HG02610 (cell line): Measurements from ENCODE around the gene TEX11.
A peak's percentile ranks its signal among the peaks of the same experiment; 100 is the strongest.
"Not testable (repeated sequence)": the region's sequence is repeated elsewhere in the genome, so short reads cannot be mapped to it uniquely, and the experiment has no call there.

Source experiments
- ATAC-seq: cut with Tn5 transposase; IDR thresholded peaks from one replicate; pipeline ENCODE4 v1.9.1; 2021; ENCODE audit warnings: mild to moderate bottlenecking, moderate library complexity; ENCODE audit not compliant: unreplicated experiment

TEX11 gene

DNA sequence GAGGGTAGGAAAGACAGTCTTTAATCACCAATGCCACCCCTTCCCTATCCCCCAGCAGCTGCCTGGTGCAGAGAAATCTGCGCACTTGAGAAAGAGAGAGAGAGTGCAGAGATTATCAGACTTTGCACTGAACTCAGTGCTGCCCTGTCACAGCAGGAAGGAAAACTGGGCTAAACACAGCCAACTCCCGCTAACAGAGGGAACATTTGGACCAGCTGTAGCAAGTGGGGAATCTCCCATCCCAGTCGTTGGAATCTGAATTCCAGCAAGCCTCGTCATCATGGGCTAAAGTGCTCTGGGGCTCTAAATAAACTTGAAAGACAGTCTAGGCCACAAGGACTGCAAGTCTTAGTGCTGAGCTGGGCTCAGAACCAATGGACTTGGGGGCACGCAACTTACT lies 295.2 kb downstream of the TEX11 start:
- no peak for ATAC-seq

DNA sequence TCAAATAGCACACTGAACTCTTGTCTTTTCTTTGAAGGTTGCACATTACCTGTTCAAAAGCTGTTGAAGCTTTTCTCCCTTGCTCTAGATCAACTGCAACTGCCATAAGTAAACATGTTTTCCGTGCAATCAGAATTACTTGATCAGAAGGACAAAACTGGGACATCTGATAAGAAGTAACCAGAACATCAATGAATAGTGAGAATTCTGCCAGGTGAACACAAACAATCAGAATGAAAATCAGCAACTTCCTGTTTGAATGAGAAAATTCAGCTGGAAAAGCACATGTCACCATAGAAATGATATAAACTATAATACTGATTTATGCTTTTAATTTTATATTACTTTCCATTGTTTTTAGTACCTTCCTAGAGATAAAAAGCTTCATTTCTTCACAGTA lies 303.2 kb downstream of the TEX11 start:
- ATAC-seq, result no peak

DNA sequence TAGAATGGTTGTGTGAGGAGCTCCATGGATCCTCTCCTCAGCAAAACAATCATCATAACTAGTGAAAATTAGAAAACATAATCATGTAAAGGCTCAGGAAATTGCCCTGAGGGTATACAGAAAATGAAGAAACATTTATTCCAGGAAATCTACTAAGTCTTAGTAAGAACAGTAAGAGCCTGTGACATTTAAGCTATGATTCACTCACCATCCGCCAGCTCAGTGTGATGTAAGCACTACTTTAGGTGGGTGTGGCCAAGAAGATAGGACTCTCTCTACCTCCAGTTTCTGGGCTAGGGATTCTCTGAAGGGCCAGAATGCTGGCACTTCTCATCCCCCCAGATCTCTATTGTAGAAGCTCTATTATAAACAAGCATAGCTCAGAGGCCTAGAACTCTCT lies 316.4 kb downstream of the TEX11 start:
- no peak for ATAC-seq

DNA sequence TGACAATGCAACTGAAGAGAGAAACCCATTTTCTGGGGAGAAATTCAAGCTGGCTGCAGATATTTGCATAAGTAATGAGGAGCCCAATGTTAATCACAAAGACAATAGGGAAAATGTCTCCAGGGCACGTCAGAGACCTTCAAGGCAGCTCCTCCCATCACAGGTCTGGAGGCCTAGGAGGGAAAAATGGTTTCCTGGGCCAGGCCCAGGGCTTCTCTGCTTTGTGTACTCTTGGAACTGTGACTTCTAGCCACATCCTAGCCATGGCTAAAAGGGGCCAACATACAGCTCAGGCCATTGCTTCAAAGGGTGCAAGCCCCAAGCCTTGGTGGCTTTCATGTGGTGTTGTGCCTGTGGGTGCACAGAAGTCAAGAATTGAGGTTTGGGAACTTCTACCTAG lies 321.4 kb downstream of the TEX11 start:
- ATAC-seq, result not testable (repeated sequence)

DNA sequence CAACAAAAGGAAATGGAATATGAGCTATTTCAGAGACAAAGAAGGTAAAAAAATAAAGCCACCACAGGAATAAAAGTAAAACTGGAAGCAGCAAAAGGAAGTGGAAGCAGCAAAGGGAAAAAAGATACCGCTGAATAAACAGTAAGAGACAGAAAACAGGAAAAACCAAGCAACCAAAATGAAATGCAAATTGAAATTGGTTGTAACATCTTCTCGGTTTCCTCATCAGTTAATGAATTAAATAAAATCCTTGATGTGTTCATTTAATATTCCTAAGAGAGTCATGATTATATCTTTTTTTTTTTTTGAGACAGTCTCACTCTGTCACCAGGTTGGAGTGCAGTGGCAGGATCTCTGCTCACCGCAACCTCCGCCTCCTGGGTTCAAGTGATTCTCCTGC lies 331.1 kb downstream of the TEX11 start:
- ATAC-seq, result no peak

DNA sequence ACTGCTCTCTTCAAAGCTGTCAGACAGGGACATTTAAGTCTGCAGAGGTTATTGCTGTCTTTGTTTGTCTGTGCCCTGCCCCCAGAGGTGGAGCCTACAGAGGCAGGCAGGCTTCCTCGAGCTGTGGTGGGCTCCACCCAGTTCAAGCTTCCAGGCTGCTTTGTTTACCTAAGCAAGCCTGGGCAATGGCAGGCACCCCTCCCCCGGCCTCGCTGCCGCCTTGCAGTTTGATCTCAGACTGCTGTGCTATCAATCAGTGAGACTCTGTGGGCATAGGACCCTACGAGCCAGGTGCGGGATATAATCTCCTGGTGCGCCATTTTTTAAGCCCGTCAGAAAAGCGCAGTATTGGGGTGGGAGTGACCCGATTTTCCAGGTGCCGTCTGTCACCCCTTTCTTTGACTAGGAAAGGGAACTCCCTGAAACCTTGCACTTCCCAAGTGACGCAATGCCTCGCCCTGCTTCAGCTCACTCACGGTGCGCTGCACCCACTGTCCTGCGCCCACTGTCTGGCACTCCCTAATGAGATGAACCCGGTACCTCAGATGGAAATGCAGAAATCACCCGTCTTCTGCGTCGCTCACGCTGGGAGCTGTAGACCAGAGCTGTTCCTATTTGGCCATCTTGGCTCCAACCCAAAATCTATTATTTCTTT lies 338.5 kb downstream of the TEX11 start:
- not testable (repeated sequence) for ATAC-seq

DNA sequence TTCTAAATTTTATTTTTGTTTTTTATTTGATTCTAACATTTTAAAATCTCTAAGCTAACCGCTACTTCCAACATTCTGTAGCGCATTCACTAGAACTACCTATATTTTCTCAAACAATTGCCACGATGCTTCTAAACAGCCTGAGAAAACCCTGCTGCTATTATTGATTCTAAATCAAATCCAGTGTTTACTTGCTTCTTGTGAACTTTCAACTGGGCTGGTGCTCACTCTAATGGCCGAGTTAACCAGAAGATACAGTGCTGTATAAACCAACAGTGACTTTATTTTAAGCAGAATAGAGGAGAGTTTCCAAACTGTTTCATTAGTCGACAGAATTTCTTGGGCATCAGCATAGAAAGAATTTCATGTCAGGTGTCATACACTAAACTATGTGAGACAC lies 353.6 kb downstream of the TEX11 start:
- no peak for ATAC-seq

DNA sequence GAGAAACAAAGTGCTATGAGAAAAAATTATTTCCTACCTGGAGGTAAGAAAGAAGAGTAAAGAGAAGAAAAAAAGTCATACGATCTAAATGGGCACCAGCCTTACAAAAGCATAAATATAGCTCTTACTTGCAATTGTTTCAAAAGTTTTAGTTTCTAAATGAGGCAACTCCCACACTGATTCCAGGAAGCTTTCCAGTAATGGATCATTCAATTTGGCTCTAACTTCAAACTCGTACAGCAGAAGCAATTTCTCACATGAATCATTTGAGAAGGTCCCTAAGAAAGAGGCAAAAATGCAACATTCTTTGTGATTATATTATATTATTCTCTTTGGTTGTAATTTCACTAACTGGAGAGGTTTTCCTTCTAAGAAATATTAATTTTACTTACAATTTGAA lies 354.0 kb downstream of the TEX11 start:
- ATAC-seq, result no peak

DNA sequence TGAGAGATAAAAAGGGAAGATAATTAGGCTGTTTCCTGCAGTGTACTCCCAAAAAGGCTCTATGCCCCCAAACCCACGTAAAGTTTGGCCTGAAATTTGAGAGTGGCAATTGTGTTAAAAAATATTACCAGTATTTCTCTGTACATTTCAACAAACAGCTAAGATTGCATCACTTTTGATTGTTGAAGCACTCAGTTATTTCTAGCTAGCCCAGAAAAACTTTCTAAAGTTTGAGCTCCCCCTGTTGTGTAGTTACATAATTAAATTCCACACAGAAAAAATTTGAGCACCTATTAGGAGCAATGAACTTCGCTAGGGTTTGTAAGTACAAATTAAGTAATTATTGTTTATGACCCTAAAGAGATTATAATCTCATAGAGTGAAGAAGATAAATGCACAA lies 354.4 kb downstream of the TEX11 start:
- ATAC-seq, result no peak

DNA sequence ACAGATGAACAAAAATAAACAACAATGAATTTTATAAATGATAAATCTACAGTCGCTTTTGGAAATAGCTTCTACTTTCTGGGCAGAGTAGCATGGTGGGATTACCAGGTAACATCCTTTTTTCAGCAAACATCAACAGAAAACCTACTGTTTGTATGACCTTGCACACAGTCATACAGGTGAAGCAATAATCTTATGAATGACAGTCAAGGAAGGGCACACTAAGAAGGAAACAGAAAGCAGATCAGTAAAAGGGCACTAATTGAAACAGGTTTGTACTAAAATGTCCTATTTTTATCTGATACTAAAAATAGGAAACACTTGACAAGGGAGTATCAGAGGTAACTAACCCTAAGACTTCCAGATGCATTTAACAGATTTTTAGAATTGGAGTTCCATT lies 355.0 kb downstream of the TEX11 start:
- peak; percentile 72 for ATAC-seq

DNA sequence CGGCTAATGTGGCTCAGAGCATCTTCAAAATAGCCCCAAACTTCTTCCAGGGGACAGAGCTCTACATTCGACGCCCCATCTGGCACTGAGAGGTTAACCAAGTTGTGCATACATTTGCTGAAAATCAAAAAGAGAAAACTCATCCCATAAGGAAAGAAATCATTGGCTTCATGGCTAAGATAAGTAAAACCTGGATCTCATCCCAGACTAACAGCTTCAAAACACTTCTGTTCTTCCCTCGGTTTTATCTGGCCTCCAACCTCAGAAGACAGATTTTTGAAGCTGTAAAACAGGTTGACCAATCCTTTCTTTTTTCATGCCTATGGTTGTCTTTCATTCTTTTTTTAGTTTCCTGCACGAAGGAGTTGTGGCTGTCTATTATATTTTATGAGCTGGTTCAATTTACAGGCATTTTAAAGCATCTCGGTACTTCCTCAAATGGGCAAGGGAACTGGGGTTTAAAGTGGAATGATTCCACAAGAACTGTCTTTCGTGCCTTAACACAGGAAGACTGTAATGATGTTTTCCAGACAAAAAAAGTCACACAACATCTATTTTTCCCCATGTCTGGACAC lies 356.3 kb downstream of the TEX11 start:
- ATAC-seq, result no peak

DNA sequence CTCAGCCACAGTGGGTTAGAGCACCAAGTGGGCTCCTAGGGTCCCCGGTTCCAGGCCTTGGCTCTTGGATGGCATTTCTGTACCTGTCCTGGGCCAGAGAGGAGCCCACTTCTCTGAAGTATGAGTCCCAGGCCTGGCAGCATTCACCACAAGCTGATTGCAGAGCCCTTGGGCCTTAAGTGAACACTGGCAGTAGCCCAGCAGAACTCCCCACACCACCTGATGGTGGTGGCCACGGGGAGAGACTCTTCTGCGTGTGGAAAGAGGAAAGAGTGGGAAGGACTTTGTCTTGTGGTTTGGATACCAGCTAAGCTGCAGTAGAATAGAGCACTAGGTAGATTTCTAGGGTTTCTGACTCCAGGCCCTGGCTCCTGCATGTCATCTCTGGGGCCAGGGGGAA lies 359.1 kb downstream of the TEX11 start:
- ATAC-seq, result no peak

DNA sequence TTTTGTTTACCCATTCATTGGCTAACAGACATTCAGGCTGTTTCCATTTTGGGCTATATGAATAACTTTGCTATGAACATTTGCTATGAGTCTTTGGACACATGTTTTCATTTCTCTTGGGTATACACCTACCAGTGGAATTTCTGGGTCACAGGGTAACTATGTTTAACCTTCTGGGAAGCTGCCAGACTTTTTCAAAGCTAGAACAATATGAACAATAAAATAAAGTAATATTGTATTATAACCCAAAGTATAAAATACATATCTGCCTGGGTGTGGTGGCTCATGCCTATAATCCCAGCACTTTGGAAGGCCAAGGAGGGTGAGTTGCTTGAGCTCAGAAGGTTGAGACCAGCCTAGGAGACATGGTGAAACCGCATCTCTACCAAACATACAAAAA lies 373.3 kb downstream of the TEX11 start:
- ATAC-seq, result no peak

DNA sequence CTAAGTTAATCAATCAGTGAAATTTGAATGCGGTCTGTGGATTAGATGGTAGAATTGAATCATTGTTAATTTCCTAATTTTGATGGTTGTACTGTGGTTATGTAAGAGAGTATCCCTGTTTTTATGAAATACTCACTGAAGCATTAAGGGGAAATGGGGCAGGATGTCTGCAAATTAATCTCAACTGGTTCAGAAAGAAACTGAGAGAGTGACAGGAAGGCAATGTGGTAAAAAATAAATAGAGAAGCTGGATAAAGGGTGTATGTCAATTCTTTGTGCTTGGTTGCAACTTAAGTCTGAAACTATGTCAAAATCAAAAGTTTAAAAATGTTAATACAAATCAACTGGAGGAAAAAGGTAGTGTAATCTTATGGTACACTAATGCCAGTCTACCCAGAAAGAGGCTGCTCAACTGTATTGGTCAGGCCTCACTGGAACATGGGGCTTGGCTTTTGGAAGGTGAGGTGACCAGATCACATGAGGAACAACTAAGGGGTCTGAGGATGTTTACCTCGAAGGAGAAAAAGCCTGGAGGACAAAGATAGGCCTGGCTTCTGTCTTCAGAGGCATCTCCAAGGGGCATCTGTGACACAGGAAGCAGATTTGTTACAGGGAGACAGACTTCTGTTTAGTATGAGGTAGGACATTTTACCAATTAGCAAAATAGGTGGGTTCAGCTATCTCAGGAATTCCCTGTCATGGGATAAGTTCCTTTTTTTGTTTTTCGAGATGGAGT lies 380.7 kb downstream of the TEX11 start:
- no peak for ATAC-seq

DNA sequence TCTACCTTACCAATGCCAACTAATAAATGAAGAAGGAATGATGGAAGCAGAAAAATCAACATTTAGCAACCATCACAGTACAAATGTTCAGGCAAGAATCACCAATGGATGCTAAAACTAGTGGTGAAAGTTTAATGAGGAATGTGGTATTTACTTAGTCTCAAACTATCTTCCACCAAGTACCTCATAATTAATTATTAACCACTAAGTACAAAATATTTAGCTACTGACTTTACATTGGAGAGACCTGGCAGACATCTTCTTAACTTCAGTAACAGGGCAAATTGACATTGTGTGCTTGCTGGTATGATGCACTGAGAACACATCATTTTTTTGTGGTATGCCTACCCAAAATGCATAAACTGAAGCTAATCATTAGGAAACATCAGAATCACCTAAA lies 381.5 kb downstream of the TEX11 start:
- no peak for ATAC-seq

DNA sequence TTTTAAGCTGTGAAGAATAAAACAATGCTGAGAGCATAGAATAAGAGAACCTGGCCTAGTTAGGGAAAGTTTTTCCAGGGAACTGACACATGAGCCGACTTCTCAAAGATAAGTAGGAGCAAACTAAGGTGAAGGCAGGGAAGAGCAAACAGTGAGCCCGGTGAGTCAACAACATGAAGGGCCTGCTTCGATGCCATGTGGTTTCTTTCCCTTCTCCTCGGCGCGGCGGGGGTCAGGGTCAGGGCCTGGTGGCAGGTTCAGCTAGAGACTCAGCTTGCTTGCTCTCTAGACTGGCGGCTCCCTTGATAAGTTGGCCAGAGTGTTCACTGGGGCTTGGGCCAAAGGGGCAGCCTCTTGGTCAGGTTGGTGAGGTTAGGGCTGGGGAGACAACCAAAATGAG lies 382.8 kb downstream of the TEX11 start:
- no peak for ATAC-seq

DNA sequence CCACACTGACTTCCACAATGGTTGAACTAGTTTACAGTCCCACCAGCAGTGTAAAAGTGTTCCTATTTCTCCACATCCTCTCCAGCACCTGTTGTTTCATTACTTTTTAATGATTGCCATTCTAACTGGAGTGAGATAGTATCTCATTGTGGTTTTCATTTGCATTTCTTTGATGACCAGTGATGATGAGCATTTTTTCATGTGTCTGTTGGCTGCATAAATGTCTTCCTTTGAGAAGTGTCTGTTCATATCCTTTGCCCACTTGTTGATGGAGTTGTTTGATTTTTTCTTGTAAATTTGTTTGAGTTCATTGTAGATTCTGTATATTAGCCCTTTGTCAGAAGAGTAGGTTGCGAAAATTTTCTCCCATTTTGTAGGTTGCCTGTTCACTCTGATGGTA lies 392.8 kb downstream of the TEX11 start:
- not testable (repeated sequence) for ATAC-seq

DNA sequence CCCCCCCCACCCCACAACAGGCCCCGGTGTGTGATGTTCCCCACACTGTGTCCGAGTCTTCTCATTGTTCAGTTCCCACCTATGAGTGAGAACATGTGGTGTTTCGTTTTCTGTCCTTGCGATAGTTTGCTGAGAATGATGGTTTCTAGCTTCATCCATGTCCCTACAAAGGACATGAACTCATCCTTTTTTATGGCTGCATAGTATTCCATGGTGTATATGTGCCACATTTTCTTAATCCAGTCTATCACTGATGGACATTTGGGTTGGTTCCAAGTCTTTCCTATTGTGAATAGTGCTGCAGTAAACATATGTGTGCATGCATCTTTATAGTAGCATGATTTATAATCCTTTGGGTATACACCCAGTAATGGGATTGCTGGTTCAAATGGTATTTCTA lies 393.2 kb downstream of the TEX11 start:
- ATAC-seq, result not testable (repeated sequence)

DNA sequence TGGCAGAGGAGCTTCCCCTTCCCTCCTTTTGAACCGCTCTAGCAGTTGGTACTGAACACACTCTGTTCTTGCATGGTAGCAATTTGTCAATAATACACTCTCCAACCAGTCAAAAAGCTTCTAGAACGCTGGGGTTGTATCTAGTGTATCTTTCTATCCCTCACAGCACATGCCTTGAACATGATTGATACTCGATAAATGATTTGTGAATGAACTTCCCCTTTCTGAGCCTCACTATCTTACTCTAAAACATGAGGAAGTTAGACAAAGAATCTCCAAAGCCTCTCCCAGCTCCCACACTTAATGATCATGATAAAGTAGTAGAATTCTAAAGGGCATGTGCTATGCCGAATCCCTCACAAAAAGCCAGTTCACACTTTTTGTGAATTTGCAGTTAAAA lies 399.4 kb downstream of the TEX11 start:
- ATAC-seq, result no peak

DNA sequence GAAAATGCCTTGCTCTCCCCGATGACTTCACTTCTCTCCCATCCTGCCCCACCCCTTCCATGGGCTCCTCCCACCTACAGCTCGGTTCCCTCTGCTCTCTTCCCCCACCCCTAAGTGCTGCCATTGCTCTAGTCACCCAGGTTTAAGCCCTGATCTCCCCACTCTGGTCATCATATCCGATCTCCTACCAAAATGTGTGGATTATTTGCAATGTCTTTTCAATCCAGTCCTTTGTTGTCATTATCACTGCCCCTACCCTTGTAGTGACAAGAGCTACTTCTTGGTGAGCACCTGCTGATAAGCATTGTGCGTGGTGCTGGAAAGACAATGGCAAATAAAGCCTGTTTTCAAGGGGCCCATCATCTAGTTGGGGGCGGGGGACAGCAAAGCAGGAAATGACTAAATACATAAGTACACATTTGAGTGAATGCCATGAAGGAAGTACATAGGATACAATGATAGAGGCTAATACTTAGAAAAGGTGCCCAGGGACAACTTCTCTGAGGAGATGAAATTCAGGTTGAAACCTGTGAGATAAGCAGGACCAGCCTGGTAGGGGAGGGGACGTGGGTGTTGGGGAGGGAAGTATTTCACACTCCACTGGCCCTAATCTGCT lies 400.1 kb downstream of the TEX11 start:
- peak; percentile 45 for ATAC-seq

DNA sequence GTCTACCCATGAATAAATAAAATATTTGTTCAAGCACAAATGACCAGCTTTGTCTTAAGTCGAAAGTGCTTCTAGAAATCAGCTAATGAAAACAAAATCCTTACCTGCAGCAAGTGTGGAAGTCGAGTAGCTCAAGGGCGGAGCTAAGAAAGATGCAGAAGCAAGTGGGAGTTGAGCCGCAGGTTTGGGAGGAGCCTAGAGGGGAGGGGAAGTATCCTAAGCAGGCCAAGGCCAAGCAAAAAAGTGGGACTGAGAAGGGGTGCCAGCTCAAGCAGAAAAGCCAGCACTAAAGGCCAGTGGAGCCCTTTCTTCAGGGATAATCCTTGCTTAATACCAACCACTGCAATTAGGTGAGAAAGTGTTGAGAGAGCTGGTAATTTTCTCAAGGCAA lies 403.1 kb downstream of the TEX11 start:
- no peak for ATAC-seq
